T-helper 2 cell treated with Interferon-gamma antibody and Interleukin-4, amounts not matched to agents 5 μg/mL and 100 μg/mL, for 36 hours (primary cell): ENCODE results near the gene LMAN1.

Experiments used
- DNase-seq: peaks from one replicate; pipeline ENCODE4 v3.0.0; 2021; ENCODE audit warnings: low spot score
- H3K27ac Mint-ChIP-seq: one replicate; pipeline ENCODE4 v1.8.0; 2021; ENCODE audit warnings: mild to moderate bottlenecking, mixed read lengths
- H3K27me3 Mint-ChIP-seq: one replicate; pipeline ENCODE4 v1.8.0; 2021; ENCODE audit warnings: low read depth, mixed read lengths
- H3K36me3 Mint-ChIP-seq: one replicate; pipeline ENCODE4 v1.8.0; 2021; ENCODE audit warnings: low read depth, mixed read lengths
- H3K4me1 Mint-ChIP-seq: one replicate; pipeline ENCODE4 v1.8.0; 2021; ENCODE audit warnings: low read depth, mixed read lengths
- H3K4me3 Mint-ChIP-seq: one replicate; pipeline ENCODE4 v1.8.0; 2022; ENCODE audit warnings: mild to moderate bottlenecking, moderate library complexity, mixed read lengths
- H3K9me3 Mint-ChIP-seq: one replicate; pipeline ENCODE4 v1.8.0; 2021; ENCODE audit warnings: mixed read lengths

The LMAN1 gene

DNA sequence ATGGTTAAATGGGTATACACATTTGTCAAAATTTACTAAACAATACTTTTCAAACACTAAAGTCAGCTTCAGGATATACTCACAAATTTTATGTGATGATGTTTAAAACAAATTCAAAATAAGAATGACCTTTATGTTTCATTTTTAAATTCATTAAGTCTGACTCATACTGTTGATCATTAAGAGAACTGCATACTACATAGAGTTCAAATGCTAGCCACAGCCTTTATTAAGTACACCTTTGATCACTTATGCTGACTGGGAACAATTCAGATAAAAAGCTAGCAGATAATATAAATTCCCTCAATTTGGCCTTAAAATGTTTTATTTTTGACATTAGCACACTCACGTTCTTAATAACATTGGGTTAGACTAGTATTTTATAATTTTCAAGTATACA is 14.1 kb downstream of the LMAN1 start:
- Mint-ChIP-seq H3K27ac (no peak overlapping the region), H3K27me3 (no peaks in the 10 kb centered on the region), H3K36me3 (peaks cover 85% of the 10 kb centered on the region), H3K9me3 (peaks cover 25% of the 10 kb centered on the region), H3K4me3 (no peak overlapping the region), H3K4me1 (peaks cover 29% of the 10 kb centered on the region)
- no peak for DNase-seq

DNA sequence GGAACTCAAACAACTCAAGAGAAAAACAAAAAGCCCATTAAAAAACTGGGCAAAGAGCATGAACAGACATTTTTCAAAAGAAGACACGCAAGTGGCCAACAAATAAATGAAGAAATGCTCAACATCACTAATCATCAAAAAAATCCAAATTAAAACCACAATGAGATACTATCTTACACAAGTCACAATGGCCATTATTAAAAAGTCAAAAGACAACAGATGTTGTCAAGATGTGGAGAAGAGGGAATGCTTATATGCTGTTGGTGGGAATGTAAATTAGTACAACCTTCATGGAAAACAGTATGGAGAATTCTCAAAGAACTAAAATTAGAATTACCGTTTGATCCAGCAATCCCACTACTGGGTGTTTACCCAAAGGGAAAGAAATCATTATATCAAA is 15.1 kb downstream of the LMAN1 start:
- no peak for DNase-seq
- H3K4me1 Mint-ChIP-seq, result peaks cover 29% of the 10 kb centered on the region
- no peaks in the 10 kb centered on the region for H3K27me3 Mint-ChIP-seq
- peaks cover 25% of the 10 kb centered on the region for H3K9me3 Mint-ChIP-seq
- H3K27ac Mint-ChIP-seq, result no peak overlapping the region
- H3K36me3 Mint-ChIP-seq, result peaks cover 85% of the 10 kb centered on the region
- no peak overlapping the region for H3K4me3 Mint-ChIP-seq

DNA sequence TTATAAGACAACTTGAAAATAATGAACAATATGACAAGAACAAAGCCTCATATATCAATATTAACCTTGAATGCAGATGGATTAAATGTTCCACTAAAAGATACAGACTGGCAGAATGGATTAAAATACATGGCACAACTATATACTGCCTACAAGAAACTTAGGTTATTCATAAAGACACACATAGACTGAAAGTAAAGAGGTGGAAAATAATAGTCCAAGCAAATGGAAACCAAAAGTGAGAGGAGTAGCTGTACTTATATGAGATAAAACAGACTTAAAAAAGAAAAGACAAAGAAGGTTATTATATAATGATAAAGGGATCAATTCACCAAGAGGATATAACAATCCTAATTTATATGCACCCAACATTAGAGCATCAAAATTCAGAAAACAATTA is 18.2 kb downstream of the LMAN1 start:
- Mint-ChIP-seq H3K27me3 (no peaks in the 10 kb centered on the region), H3K4me3 (peak overlapping the region; percentile 27)

DNA sequence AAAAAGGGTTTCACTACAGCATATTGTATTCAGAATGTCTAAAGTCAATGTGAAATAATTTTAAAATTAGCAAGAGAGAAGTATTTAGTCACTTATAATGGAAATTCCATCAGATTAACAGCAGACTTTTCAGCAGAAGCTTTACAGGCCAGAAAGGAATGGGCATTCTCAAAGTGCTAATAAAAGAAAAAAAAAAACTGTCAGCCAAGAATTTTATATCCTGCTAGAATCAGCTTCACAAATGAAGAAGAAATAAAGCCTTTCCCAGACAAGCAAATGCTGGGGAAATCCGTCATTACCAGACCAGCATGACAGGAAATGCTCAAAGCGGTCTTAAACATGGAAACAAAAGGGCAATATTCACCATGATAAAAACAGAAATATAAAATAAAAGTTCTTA is 18.8 kb downstream of the LMAN1 start:
- H3K27me3 Mint-ChIP-seq, result no peaks in the 10 kb centered on the region
- H3K9me3 Mint-ChIP-seq, result peaks cover 19% of the 10 kb centered on the region

More for the DNA sequence above, 18.2 kb downstream of the LMAN1 start:
- Mint-ChIP-seq H3K9me3 (peaks cover 24% of the 10 kb centered on the region), H3K4me1 (peaks cover 31% of the 10 kb centered on the region), H3K27ac (peak overlapping the region; percentile 56), H3K36me3 (peaks cover 90% of the 10 kb centered on the region)
- no peak for DNase-seq

DNA sequence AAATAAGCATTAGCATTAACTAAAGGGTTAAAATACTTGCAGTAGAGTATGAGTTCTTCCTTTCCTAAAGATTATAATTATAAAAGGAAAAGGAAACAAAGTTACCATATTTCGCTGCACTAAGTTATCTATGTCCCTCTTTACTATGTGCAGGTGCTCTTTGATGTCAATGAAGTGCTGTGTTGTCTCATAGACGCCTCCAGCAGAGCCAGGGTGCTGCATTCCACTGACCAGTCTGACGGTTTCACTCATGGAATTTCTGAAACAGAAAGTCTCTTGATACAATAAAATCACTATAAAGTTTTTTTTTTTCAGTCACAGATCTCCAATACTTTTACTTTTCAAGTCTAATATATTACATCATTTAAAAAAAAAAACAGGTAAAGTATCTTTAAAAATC is 26.1 kb downstream of the LMAN1 start:
- DNase-seq, result no peak
- Mint-ChIP-seq H3K9me3 (no peaks in the 10 kb centered on the region), H3K27me3 (no peaks in the 10 kb centered on the region), H3K4me1 (peaks cover 2% of the 10 kb centered on the region), H3K36me3 (peaks cover 56% of the 10 kb centered on the region), H3K27ac (no peak overlapping the region), H3K4me3 (no peak overlapping the region)

More for the DNA sequence above, 18.8 kb downstream of the LMAN1 start:
- Mint-ChIP-seq H3K4me3 (no peak overlapping the region), H3K36me3 (peaks cover 90% of the 10 kb centered on the region), H3K4me1 (peaks cover 31% of the 10 kb centered on the region), H3K27ac (no peak overlapping the region)
- DNase-seq, result no peak

DNA sequence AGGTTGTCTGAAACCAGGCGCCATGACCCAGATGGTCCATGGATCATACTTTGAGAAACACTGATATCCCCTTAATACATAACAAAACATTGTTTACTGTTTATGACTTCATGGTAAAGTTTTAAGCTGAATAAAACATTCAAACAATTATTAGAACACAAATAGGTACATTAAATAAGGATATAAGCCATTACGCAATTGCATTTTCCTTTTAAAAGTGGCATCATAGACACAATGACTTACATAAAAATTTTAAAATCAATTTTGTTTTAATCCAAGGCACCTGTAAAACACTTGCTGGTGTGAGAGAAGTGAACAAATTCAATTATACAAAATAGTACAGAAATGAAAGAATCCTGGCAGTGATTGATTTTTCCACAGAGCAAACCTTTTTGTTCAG is 30.4 kb downstream of the LMAN1 start:
- H3K9me3 Mint-ChIP-seq, result no peaks in the 10 kb centered on the region
- H3K36me3 Mint-ChIP-seq, result peaks cover 45% of the 10 kb centered on the region
- no peaks in the 10 kb centered on the region for H3K4me1 Mint-ChIP-seq
- H3K4me3 Mint-ChIP-seq, result no peak overlapping the region
- DNase-seq, result no peak
- H3K27ac Mint-ChIP-seq, result no peak overlapping the region
- H3K27me3 Mint-ChIP-seq, result no peaks in the 10 kb centered on the region

DNA sequence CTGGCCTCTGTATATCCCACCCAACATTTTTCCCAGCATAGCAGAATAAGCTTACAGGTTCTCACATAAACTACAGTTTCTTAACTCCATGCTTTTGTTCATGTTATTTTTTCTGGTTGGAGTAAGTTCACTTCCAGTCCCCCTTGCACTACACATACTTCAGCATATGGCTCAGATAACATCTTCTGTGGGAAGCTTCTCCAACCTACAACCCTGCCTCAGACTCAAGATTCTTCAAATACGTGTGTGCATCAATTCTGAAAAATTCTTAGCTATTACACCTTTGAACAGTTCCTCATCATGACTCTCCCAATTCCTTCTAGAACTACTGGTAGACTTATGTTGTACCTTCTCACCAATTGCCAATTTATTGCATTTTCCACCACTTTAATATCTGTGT is 33.1 kb downstream of the LMAN1 start:
- DNase-seq, result no peak
- no peaks in the 10 kb centered on the region for H3K4me1 Mint-ChIP-seq
- H3K9me3 Mint-ChIP-seq, result no peaks in the 10 kb centered on the region
- no peak overlapping the region for H3K27ac Mint-ChIP-seq
- H3K27me3 Mint-ChIP-seq, result peaks cover under 1% of the 10 kb centered on the region
- no peak overlapping the region for H3K4me3 Mint-ChIP-seq
- H3K36me3 Mint-ChIP-seq, result peaks cover 36% of the 10 kb centered on the region

DNA sequence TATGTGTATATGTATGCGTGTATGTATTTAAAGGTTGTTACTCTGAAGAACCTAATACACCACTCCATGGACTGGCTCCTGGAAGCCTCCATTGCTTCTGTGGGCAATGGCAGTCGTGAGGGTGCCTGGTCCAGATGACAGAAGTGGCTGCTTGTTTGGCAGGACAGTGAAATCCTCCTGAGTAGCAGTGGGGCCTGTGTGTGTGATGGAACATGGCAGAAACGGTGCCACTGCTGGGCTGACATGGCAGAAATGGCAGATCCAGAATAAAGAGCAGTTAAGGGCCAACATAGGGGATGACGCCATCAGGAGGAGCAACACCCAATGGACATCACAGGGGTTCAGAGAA is 34.5 kb downstream of the LMAN1 start:
- H3K36me3 Mint-ChIP-seq, result peaks cover 33% of the 10 kb centered on the region

DNA sequence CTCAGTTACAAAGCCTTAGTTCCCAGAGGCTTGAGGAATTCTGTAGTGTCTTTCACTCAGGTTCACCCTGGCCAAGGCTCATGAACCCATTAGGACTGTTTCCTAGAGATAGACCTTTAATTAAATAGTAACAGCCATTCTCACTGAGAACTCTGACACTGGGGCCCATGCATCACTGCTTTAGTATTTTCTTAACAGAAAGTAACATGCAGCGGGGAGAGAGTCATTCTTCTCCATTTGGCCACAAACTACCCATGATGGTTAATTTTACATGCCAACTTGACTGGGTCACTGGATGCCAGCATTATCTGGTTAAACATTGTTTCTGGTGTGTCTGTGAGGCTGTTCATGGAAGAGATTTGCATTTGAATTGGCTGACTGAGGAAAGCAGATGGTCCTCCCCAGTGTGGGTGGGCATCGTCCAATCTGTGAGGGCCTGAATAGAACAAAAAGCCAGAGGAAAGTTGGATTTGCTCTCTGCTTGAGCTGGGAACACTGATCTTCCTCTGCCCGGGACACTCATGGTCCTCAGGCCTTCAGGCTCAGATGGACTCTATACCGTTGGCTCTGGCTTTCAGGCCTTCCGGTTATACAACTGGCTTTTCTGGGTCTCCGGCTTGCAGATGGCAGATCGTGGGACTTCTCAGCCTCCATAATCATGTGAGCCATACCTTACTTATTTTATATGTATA is 35.0 kb downstream of the LMAN1 start:
- no peak for DNase-seq
- Mint-ChIP-seq H3K27me3 (peaks cover 13% of the 10 kb centered on the region), H3K27ac (no peak overlapping the region), H3K9me3 (no peaks in the 10 kb centered on the region), H3K36me3 (peaks cover 32% of the 10 kb centered on the region), H3K4me1 (no peaks in the 10 kb centered on the region), H3K4me3 (no peak overlapping the region)

More for the DNA sequence above, 34.5 kb downstream of the LMAN1 start:
- H3K9me3 Mint-ChIP-seq, result no peaks in the 10 kb centered on the region
- no peaks in the 10 kb centered on the region for H3K4me1 Mint-ChIP-seq
- H3K27ac Mint-ChIP-seq, result no peak overlapping the region
- H3K27me3 Mint-ChIP-seq, result peaks cover 9% of the 10 kb centered on the region
- no peak for DNase-seq
- no peak overlapping the region for H3K4me3 Mint-ChIP-seq

DNA sequence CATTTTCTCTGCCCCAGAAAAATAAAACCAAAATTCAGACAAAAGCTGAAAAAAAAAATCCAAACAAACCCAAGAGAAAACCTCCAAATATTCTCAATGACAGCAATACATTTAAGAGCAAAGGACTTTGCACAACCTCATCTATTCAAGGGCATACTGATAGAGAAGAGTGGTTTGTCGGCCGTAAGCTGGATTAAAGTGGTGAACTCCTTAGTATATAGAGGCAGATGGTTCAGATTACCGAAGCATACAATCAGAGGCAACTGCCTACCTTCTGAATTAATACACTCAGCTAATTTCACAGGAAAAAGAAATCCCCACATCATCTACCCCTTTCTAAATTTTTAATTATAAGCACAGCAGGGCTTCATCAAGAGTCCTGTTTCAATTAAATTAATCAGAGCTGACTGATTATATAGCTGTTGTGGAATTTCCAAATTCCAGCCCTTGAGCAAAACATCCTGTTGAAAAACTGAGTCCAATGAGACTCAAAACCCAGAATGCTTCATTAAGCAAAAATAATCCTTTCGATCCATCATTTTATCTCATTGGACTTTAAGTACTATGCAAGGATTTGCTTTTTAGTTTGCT is 40.5 kb downstream of the LMAN1 start, which contains the start of gene CPLX4:
TSS of gene CPLX4 (minus strand) at position 190 of the 591 bp plus-strand sequence. CDS start at position 3, 187 bp downstream.
- H3K4me3 Mint-ChIP-seq, result no peak within 1 kb of the TSS
- no peaks in the 10 kb centered on the region for H3K4me1 Mint-ChIP-seq
- H3K27me3 Mint-ChIP-seq, result peaks cover 40% of the 10 kb centered on the region
- H3K9me3 Mint-ChIP-seq, result no peaks in the 10 kb centered on the region
- DNase-seq, result no peak
- no peaks in the 10 kb centered on the region for H3K36me3 Mint-ChIP-seq
- no peak within 1 kb of the TSS for H3K27ac Mint-ChIP-seq

DNA sequence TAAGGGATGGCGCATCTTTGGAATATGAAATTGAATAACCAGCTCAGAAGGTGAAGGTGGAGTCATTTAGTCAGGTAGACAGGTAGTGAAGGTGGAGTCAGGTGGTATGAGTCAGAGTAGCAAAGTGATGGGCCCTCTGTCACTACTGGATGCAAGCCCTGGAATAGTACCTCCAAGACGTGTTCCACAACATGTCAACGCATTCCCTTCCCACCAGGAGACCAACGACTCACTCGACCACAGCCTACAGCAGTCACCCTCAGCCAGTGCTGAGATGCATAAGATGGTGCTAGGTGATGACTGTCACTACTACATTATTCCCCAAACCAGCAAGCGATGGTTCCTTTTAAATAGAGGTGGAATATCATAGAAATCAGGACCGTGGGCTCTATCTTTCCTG is 47.4 kb downstream of the LMAN1 start:
- H3K27me3 Mint-ChIP-seq, result peaks cover 52% of the 10 kb centered on the region
- no peak overlapping the region for H3K27ac Mint-ChIP-seq
- peaks cover 5% of the 10 kb centered on the region for H3K4me1 Mint-ChIP-seq
- no peaks in the 10 kb centered on the region for H3K9me3 Mint-ChIP-seq
- DNase-seq, result no peak
- H3K36me3 Mint-ChIP-seq, result no peaks in the 10 kb centered on the region
- H3K4me3 Mint-ChIP-seq, result no peak overlapping the region

DNA sequence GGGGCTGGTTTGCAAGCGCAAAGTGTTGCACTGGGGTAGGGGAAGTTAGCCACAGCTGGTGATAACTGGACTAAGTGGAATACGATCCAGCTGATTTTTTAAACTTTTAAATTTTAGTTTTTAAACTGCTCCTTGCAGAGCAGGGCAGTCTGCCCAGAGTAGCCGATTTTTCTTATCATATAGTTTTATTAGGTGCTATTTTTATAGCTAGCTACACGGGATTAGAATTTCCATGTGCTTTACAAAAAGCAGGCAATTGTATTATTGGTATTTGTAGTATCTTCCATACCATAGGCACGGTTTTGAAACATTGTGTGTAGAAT is 50.2 kb downstream of the LMAN1 start:
- DNase-seq, result no peak
- no peak overlapping the region for H3K27ac Mint-ChIP-seq
- H3K9me3 Mint-ChIP-seq, result no peaks in the 10 kb centered on the region
- H3K27me3 Mint-ChIP-seq, result peaks cover 49% of the 10 kb centered on the region
- H3K36me3 Mint-ChIP-seq, result no peaks in the 10 kb centered on the region
- peak overlapping the region; percentile 68 for H3K4me3 Mint-ChIP-seq
- H3K4me1 Mint-ChIP-seq, result peaks cover 5% of the 10 kb centered on the region

DNA sequence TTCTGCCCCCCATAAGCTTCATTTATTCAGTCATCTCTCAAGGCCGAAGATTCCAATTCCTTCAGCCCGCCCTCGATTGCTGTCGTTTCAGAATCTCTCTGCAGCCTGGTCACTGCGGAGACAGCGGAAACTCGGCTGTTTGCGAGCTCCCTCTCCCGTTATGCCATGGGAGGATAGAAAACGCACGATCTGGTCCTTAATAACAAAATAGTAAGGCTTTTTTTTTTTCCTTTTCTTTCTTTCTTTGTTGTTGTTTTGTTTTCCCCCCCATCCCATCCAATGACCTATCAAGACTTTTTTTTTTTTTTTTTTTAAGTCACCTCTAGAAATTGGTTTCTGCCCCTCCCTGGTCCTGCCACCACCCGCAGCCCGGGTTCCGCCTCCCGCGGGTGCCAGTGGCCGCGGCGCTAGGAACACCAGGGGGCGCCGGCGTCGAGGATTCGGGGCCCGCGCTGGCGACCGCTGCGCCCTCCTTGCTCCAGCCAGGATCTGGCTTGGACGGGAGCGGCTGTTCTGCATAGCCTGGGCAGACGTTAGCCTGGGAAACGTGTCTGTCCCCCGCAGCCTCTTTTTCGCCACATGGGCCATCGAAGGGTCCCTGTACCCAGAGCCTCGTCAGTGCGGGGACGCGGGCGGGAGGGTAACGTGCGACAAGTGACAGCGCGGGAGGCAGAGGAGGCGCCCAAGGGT is 50.7 kb downstream of the LMAN1 start:
- Mint-ChIP-seq H3K4me3 (peak overlapping the region; percentile 68), H3K36me3 (no peaks in the 10 kb centered on the region), H3K27ac (no peak overlapping the region), H3K4me1 (peaks cover 5% of the 10 kb centered on the region), H3K9me3 (no peaks in the 10 kb centered on the region), H3K27me3 (peaks cover 49% of the 10 kb centered on the region)
- DNase-seq, result peak; percentile 66

DNA sequence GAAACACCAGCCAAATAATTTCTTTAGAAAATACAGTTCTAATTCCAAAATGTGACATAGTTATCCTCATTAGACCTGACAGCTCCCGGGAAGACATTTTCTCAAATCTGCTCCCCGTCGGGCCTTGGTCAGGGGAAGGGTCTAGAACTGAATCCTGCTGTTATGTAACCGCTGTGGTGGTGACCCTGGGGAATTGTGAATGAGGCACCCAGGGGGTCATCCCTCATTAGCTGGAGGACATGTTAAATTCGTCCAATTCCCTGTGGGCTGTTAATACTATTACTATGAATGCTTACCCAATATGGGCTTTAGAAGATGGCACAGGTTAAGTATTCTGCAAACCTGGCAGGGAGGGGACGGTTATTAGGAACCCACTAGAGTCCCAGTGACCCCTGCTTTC is 52.4 kb downstream of the LMAN1 start:
- Mint-ChIP-seq H3K9me3 (no peaks in the 10 kb centered on the region), H3K4me3 (no peak overlapping the region), H3K36me3 (no peaks in the 10 kb centered on the region), H3K27ac (no peak overlapping the region), H3K4me1 (peaks cover 5% of the 10 kb centered on the region), H3K27me3 (peaks cover 44% of the 10 kb centered on the region)
- DNase-seq, result no peak
